ENCODE results near the gene DPF3.

- TF ChIP-seq, protein P1, sequence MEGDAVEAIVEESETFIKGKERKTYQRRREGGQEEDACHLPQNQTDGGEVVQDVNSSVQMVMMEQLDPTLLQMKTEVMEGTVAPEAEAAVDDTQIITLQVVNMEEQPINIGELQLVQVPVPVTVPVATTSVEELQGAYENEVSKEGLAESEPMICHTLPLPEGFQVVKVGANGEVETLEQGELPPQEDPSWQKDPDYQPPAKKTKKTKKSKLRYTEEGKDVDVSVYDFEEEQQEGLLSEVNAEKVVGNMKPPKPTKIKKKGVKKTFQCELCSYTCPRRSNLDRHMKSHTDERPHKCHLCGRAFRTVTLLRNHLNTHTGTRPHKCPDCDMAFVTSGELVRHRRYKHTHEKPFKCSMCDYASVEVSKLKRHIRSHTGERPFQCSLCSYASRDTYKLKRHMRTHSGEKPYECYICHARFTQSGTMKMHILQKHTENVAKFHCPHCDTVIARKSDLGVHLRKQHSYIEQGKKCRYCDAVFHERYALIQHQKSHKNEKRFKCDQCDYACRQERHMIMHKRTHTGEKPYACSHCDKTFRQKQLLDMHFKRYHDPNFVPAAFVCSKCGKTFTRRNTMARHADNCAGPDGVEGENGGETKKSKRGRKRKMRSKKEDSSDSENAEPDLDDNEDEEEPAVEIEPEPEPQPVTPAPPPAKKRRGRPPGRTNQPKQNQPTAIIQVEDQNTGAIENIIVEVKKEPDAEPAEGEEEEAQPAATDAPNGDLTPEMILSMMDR (conservative IDR thresholded peaks at IDR 0.05 in 1 of 2, IDR thresholded peaks at IDR 0.05 in 1 of 2; ENCODE audit: low read depth in 1 of 2, low read length in 2 of 2), result no peak
- no peak for TF ChIP-seq EZH2 (IDR thresholded peaks at IDR 0.05; ENCODE audit: low read length, missing control alignments)
Observed at GRCh38 chr14:72755766-72756165, 138.1 kb downstream of the DPF3 start.

All from fibroblast of lung (primary cell).